IPS DF 6.9 (cell line): ENCODE data around the gene FLYWCH1.

Source experiments
- DNase-seq: peaks from one replicate; pipeline ENCODE4 v3.0.0-alpha.2; 2013; ENCODE audit warnings: low read depth, low spot score
- H3K27ac ChIP-seq: one replicate; pipeline ENCODE4 v1.5.1; 2013; ENCODE audit warnings: low read length, control low read depth
- H3K27me3 ChIP-seq: 2 replicates; pipeline ENCODE4 v1.6.1; 2013; ENCODE audit warnings: mild to moderate bottlenecking, low read length; ENCODE audit not compliant: control insufficient read depth, insufficient read depth
- H3K36me3 ChIP-seq: 2 replicates; pipeline ENCODE4 v1.6.1; 2013; ENCODE audit warnings: low read length; ENCODE audit not compliant: control insufficient read depth, insufficient read depth
- H3K4me1 ChIP-seq: 2 replicates; pipeline ENCODE4 v1.6.1; 2013; ENCODE audit warnings: low read length; ENCODE audit not compliant: control insufficient read depth, insufficient read depth
- H3K4me3 ChIP-seq: 2 replicates; pipeline ENCODE4 v1.5.1; 2013; ENCODE audit warnings: mild to moderate bottlenecking, low read length
- H3K9me3 ChIP-seq: 2 replicates; pipeline ENCODE4 v1.6.1; 2013; ENCODE audit warnings: low read length, inconsistent platforms; ENCODE audit not compliant: control insufficient read depth, insufficient read depth
- WGBS: extraction: QIAGEN DNeasy Blood & Tissue Kit; methylation state at CpG from one replicate; pipeline ENCODE4 v1.1.7; 2013; ENCODE audit warnings: mixed read lengths, missing lambda C conversion rate; ENCODE audit not compliant: insufficient read length, insufficient coverage; 5-methylcytosine and 5-hydroxymethylcytosine counted together

FLYWCH1 gene

GRCh38 chr16:2986623-2987188, 75.0 kb downstream of the FLYWCH1 start:
- H3K4me1 ChIP-seq = peaks cover 14% of the 10 kb centered on the region
- WGBS = no CpG with 5 or more reads among the region's 17 CpGs
- no peaks in the 10 kb centered on the region for H3K27me3 ChIP-seq
- H3K4me3 ChIP-seq = no peak overlapping the region
- no peaks in the 10 kb centered on the region for H3K9me3 ChIP-seq
- no peak for DNase-seq
- H3K27ac ChIP-seq = no peak overlapping the region
- H3K36me3 ChIP-seq = no peaks in the 10 kb centered on the region; the same call in 1 of the 2 replicates

- H3K4me3 ChIP-seq = no peak overlapping the region
- whole genome bisulfite sequencing = no CpG with 5 or more reads among the region's 9 CpGs
- no peaks in the 10 kb centered on the region for H3K27me3 ChIP-seq
- H3K36me3 ChIP-seq = no peaks in the 10 kb centered on the region; the same call in 1 of the 2 replicates
- no peaks in the 10 kb centered on the region for H3K9me3 ChIP-seq
- no peak overlapping the region for H3K27ac ChIP-seq
- peaks cover 12% of the 10 kb centered on the region for H3K4me1 ChIP-seq
- no peak for DNase-seq
Measured at GRCh38 chr16:2987286-2987685, 75.6 kb downstream of the FLYWCH1 start.

- H3K27me3 ChIP-seq = no peaks in the 10 kb centered on the region
- no CpG with 5 or more reads among the region's 8 CpGs for WGBS
- no peak for DNase-seq
- H3K4me3 ChIP-seq = no peak overlapping the region
- H3K27ac ChIP-seq = no peak overlapping the region
- H3K36me3 ChIP-seq = no peaks in the 10 kb centered on the region; the same call in 1 of the 2 replicates
- H3K9me3 ChIP-seq = no peaks in the 10 kb centered on the region
- peaks cover 12% of the 10 kb centered on the region for H3K4me1 ChIP-seq
Measured at GRCh38 chr16:2987833-2988232, 76.1 kb downstream of the FLYWCH1 start.

- DNase-seq = no peak
- no CpG with 5 or more reads among the region's 8 CpGs for WGBS
- Histone ChIP-seq H3K9me3 (no peaks in the 10 kb centered on the region), H3K4me3 (no peak overlapping the region), H3K27me3 (no peaks in the 10 kb centered on the region), H3K36me3 (no peaks in the 10 kb centered on the region; the same call in 1 of the 2 replicates), H3K27ac (no peak overlapping the region), H3K4me1 (peaks cover 9% of the 10 kb centered on the region)
Measured at GRCh38 chr16:2988590-2989099, 76.9 kb downstream of the FLYWCH1 start.

GRCh38 chr16:2990891-2991290, 79.2 kb downstream of the FLYWCH1 start:
- no peaks in the 10 kb centered on the region; the same call in 1 of the 2 replicates for H3K36me3 ChIP-seq
- H3K4me1 ChIP-seq = peaks cover 9% of the 10 kb centered on the region
- no CpG with 5 or more reads among the region's 10 CpGs for WGBS
- DNase-seq = no peak
- no peaks in the 10 kb centered on the region for H3K27me3 ChIP-seq
- H3K27ac ChIP-seq = no peak overlapping the region
- no peaks in the 10 kb centered on the region for H3K9me3 ChIP-seq
- no peak overlapping the region for H3K4me3 ChIP-seq

- H3K27ac ChIP-seq = no peak overlapping the region
- no CpG with 5 or more reads among the region's 12 CpGs for WGBS
Measured at GRCh38 chr16:2991566-2992261, 80.0 kb downstream of the FLYWCH1 start.

GRCh38 chr16:2992383-2993081, 80.8 kb downstream of the FLYWCH1 start:
- DNase-seq = no peak
- Histone ChIP-seq H3K4me3 (no peak overlapping the region), H3K4me1 (peaks cover 9% of the 10 kb centered on the region), H3K27ac (no peak overlapping the region), H3K9me3 (no peaks in the 10 kb centered on the region), H3K36me3 (no peaks in the 10 kb centered on the region; the same call in 1 of the 2 replicates), H3K27me3 (no peaks in the 10 kb centered on the region)
- WGBS = no CpG with 5 or more reads among the region's 14 CpGs

More at GRCh38 chr16:2991566-2992261, 80.0 kb downstream of the FLYWCH1 start:
- Histone ChIP-seq H3K36me3 (no peaks in the 10 kb centered on the region; the same call in 1 of the 2 replicates), H3K4me3 (no peak overlapping the region), H3K4me1 (peaks cover 9% of the 10 kb centered on the region), H3K27me3 (no peaks in the 10 kb centered on the region), H3K9me3 (no peaks in the 10 kb centered on the region)
- no peak for DNase-seq

GRCh38 chr16:2996298-2996697, 84.6 kb downstream of the FLYWCH1 start:
- Histone ChIP-seq H3K27me3 (no peaks in the 10 kb centered on the region), H3K4me3 (no peak overlapping the region), H3K4me1 (no peaks in the 10 kb centered on the region), H3K27ac (no peak overlapping the region), H3K9me3 (no peaks in the 10 kb centered on the region), H3K36me3 (no peaks in the 10 kb centered on the region)
- no peak for DNase-seq
- no CpG with 5 or more reads among the region's 13 CpGs for WGBS

- Histone ChIP-seq H3K36me3 (no peaks in the 10 kb centered on the region), H3K9me3 (no peaks in the 10 kb centered on the region), H3K27ac (no peak overlapping the region), H3K27me3 (no peaks in the 10 kb centered on the region), H3K4me1 (no peaks in the 10 kb centered on the region), H3K4me3 (no peak overlapping the region)
- no CpG with 5 or more reads among the region's 6 CpGs for WGBS
- no peak for DNase-seq
Measured at GRCh38 chr16:2999929-3000328, 88.2 kb downstream of the FLYWCH1 start.

- Histone ChIP-seq H3K9me3 (no peaks in the 10 kb centered on the region), H3K36me3 (no peaks in the 10 kb centered on the region), H3K27ac (no peak overlapping the region), H3K27me3 (no peaks in the 10 kb centered on the region), H3K4me3 (no peak overlapping the region), H3K4me1 (no peaks in the 10 kb centered on the region)
- no CpG with 5 or more reads among the region's 4 CpGs for WGBS
- DNase-seq = no peak
Measured at GRCh38 chr16:3000540-3000939, 88.8 kb downstream of the FLYWCH1 start.
